Heart left ventricle (tissue), 13 donors: ENCODE results near the gene BDNF.

Experiments used
- POLR2A ChIP-seq, 2 donors: fragments of 450-650 bp; IDR thresholded peaks; one replicate each; pipeline ENCODE4 v1.6.1; 2017; ENCODE audit warnings: antibody characterized with exemption in 2 of 2, mild to moderate bottlenecking in 2 of 2, moderate library complexity in 2 of 2
- TF ChIP-seq, protein P1 (sequence below), 12 donors: fragments of 200-600 bp; sonication (generic) in 4 of 12; IDR thresholded peaks; one replicate each; pipeline versions ENCODE4 v1.5.0 to v1.8.0; 2018 to 2022; ENCODE audit warnings: antibody characterized with exemption in 12 of 12, mild to moderate bottlenecking in 5 of 12
- donor health status: ischemic (EF 13 %, LVEDD 7.1; RV severe dilation, severe dysfunction).
- donor health status: DM: no; HTN: yes; CAD: no.
- donor health status: DM: no; HTN: no; CAD: no.
- donor health status: ischemic (EF 25% LVEDD 6.9; RV normal size, moderate dysfunction).
- donor health status: ischemic (EF 25% LVEDD 5.7; RV mildly dilated, moderate dysfunction).
- donor health status: ischemic (EF 35%, LVEDD 5.7; RV mildly dilated, moderate dysfunction).
- donor health status: nonischemic (EF 11% LVEDD 7.7; RV severe dilation, severe dysfunction).
- donor health status: DM: yes; HTN: yes; CAD: no.
- donor health status: PGD.
- donor health status: ischemic (EF 29% LVEDD 5.4; RV normal size, mild dysfunction).
- donor health status: nonischemic (EF 23%, LVEDD 6.1; RV moderate dilation, normal function).

DNA sequence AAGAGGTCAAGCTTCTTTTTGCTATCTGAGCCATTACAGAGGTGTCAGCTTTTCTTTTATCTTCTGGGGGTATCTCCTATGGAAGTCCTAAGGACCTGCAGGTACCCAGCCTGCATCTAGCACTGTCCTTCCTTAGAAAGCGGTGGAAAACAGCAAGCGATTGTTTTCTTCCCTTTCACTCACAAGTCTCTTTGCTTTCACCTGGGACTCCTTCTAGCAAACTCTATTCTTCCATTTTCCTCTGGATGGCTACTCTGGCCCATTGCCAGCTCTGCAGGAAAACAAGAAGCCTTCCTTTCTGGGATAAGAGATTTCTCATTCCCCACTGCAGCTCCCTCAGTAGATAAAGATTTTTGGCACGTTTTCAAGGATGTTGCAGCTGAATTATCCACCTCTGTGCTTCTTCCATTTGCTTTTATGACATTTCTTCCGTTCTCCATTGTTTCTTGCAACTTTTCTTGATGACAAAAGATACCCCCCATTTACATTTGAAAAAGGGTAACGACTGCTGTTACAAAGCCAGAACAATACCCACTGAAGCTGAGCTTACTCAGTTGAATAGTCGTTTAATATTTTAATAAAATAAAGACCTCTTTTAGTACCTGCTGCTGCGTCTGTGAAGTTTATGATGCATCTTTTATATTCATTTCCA, 40.2 kb upstream of the BDNF start:
- TF ChIP-seq, protein P1, sequence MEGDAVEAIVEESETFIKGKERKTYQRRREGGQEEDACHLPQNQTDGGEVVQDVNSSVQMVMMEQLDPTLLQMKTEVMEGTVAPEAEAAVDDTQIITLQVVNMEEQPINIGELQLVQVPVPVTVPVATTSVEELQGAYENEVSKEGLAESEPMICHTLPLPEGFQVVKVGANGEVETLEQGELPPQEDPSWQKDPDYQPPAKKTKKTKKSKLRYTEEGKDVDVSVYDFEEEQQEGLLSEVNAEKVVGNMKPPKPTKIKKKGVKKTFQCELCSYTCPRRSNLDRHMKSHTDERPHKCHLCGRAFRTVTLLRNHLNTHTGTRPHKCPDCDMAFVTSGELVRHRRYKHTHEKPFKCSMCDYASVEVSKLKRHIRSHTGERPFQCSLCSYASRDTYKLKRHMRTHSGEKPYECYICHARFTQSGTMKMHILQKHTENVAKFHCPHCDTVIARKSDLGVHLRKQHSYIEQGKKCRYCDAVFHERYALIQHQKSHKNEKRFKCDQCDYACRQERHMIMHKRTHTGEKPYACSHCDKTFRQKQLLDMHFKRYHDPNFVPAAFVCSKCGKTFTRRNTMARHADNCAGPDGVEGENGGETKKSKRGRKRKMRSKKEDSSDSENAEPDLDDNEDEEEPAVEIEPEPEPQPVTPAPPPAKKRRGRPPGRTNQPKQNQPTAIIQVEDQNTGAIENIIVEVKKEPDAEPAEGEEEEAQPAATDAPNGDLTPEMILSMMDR (IDR thresholded peaks at IDR 0.05) = no peak
- TF ChIP-seq POLR2A (IDR thresholded peaks at IDR 0.05) = no peak
